ENCODE results near the gene RTKN.

- TF ChIP-seq GLIS3 (CRISPR knock-in tag; IDR thresholded peaks at IDR 0.05) = no peak
- TF ChIP-seq ARNTL (CRISPR knock-in tag; IDR thresholded peaks at IDR 0.05; ENCODE audit: borderline replicate concordance, low read depth) = no peak
- no peak for TF ChIP-seq ZC3H10 (CRISPR knock-in tag; IDR thresholded peaks at IDR 0.05)
- no peak for TF ChIP-seq CSRNP3 (CRISPR knock-in tag; IDR thresholded peaks at IDR 0.05)
- no peak for TF ChIP-seq RARB (CRISPR knock-in tag; IDR thresholded peaks at IDR 0.05)
- no peak for TF ChIP-seq TOX (CRISPR knock-in tag; IDR thresholded peaks at IDR 0.05; ENCODE audit: borderline replicate concordance)
- no peak for TF ChIP-seq TSHZ2 (CRISPR knock-in tag; IDR thresholded peaks at IDR 0.05)
Observed at GRCh38 chr2:74393525-74393924, 48.2 kb downstream of the RTKN start.
